GM12878 (cell line): ENCODE data around the gene DNAJB5. TPM values are rescaled to one million over a fixed set of nuclear protein-coding genes. Genes with fewer than 3 reads are reported as not detected.

Source experiments
- ATAC-seq: fragments of 200-7000 bp; cut with Tn5 transposase; 3 replicates; pipeline ENCODE4 v1.9.1; 2020; ENCODE audit warnings: mild to moderate bottlenecking, moderate library complexity
- BruUV-seq: library from RNA; stranded (reverse); fragments of 400-500 nt; replicated peaks from 2 replicates; lab custom pipeline; 2021; lab: Mats Ljungman, UMichigan
- CTCF ChIA-PET: fragments of 300-600 bp; sonication (Branson Sonifier 250); formaldehyde crosslinking; extraction: SDS; loops from one replicate; lab custom pipeline; 2021; ENCODE audit warnings: inconsistent platforms; lab: Yijun Ruan, JAX
- POLR2A ChIA-PET: fragments of 350-600 bp; formaldehyde crosslinking; extraction: SDS; loops from one replicate; lab custom pipeline; 2021; ENCODE audit warnings: inconsistent platforms; lab: Charles Lee
- RAD21 ChIA-PET: fragments of 300-600 bp; sonication (Branson Sonifier 250); formaldehyde crosslinking; loops from one replicate; lab custom pipeline; 2023; ENCODE audit warnings: antibody characterized with exemption; ENCODE audit not compliant: unreplicated experiment; lab: Charles Lee
- SMC1A ChIA-PET: fragments of 300-600 bp; sonication (Branson Sonifier 250); formaldehyde crosslinking; loops from one replicate; lab custom pipeline; 2023; ENCODE audit not compliant: unreplicated experiment, uncharacterized antibody; lab: Charles Lee
- DNase-seq: peaks from one replicate; pipeline ENCODE4 v3.0.0-alpha.2; 2011; ENCODE audit warnings: low read depth, low spot score
- FAIRE-seq: peaks from 3 replicates; lab custom pipeline; 2011; peaks lifted over from hg19 to GRCh38; lab: Jason Lieb, UNC
- H2AFZ ChIP-seq: 2 replicates; pipeline ENCODE4 v1.6.0; 2011; ENCODE audit warnings: low read depth, low read length, control low read depth; ENCODE audit not compliant: control insufficient read depth
- H3K27ac ChIP-seq: 2 replicates; pipeline ENCODE4 v1.5.1; 2011; ENCODE audit warnings: control low read depth; ENCODE audit not compliant: control insufficient read depth, insufficient read depth
- H3K27me3 ChIP-seq, 2 experiments: replicated peaks in 1 of 2; 2 replicates each; pipeline versions ENCODE4 v1.6.0 to v1.6.1; 2011; ENCODE audit warnings: low read length in 1 of 2; ENCODE audit not compliant: control insufficient read depth in 2 of 2, insufficient read depth in 2 of 2
- H3K36me3 ChIP-seq, 2 experiments: 2 replicates each; pipeline ENCODE4 v1.5.1; 2011; ENCODE audit warnings: low read length in 1 of 2; ENCODE audit not compliant: control insufficient read depth in 2 of 2, insufficient read depth in 2 of 2
- H3K4me1 ChIP-seq: 2 replicates; pipeline ENCODE4 v1.6.1; 2011; ENCODE audit warnings: mild to moderate bottlenecking, low read length, moderate library complexity, mixed read lengths; ENCODE audit not compliant: control insufficient read depth, insufficient read depth
- H3K4me2 ChIP-seq: 2 replicates; pipeline ENCODE4 v1.6.0; 2011; ENCODE audit warnings: control low read depth; ENCODE audit not compliant: control insufficient read depth, insufficient read depth
- H3K4me3 ChIP-seq: fragments of 200-600 bp; sonication (generic); 2 replicates; pipeline ENCODE4 v1.5.1; 2016
- H3K79me2 ChIP-seq: 2 replicates; pipeline ENCODE4 v1.6.0; 2011; ENCODE audit warnings: low read length; ENCODE audit not compliant: control insufficient read depth, insufficient read depth
- H3K9ac ChIP-seq: 2 replicates; pipeline ENCODE4 v1.8.0; 2011; ENCODE audit warnings: low read length, control low read depth, mixed read lengths; ENCODE audit not compliant: control insufficient read depth, insufficient read depth
- H3K9me3 ChIP-seq: replicated peaks from 3 replicates; pipeline ENCODE4 v1.5.1; 2011; ENCODE audit warnings: mild to moderate bottlenecking, low read length; ENCODE audit not compliant: control insufficient read depth, insufficient read depth
- H4K20me1 ChIP-seq: 2 replicates; pipeline ENCODE4 v1.6.0; 2011; ENCODE audit not compliant: control insufficient read depth, insufficient read depth
- EP300 ChIP-seq, 2 experiments: fragments of 150-350 bp in 1 of 2; IDR thresholded peaks; 2 replicates each; pipeline ENCODE4 v1.6.1; 2011 to 2012; ENCODE audit warnings: low read depth in 2 of 2, low read length in 2 of 2, borderline replicate concordance in 1 of 2, improper control_type of control experiment in 1 of 2, inconsistent platforms in 1 of 2; ENCODE audit not compliant: control insufficient read depth in 1 of 2
- FOXK2 ChIP-seq: fragments of 450-650 bp; IDR thresholded peaks from 2 replicates; pipeline ENCODE4 v1.6.1; 2017; ENCODE audit warnings: mild to moderate bottlenecking, moderate library complexity
- HDGF ChIP-seq: fragments of 450-650 bp; IDR thresholded peaks from 2 replicates; pipeline ENCODE4 v1.6.1; 2016; ENCODE audit warnings: antibody characterized with exemption
- MYC ChIP-seq: IDR thresholded peaks from 2 replicates; pipeline ENCODE4 v1.6.1; 2011; ENCODE audit warnings: mild to moderate bottlenecking, low read length, moderate library complexity, inconsistent platforms; ENCODE audit not compliant: insufficient read depth, insufficient replicate concordance, insufficient read length, severe bottlenecking
- NFXL1 ChIP-seq: fragments of 450-650 bp; IDR thresholded peaks from 2 replicates; pipeline ENCODE4 v1.6.1; 2017; ENCODE audit warnings: antibody characterized with exemption, mild to moderate bottlenecking, borderline replicate concordance
- NR2F1 ChIP-seq: fragments of 450-650 bp; conservative IDR thresholded peaks from 2 replicates; pipeline ENCODE4 v1.6.1; 2017; ENCODE audit warnings: mild to moderate bottlenecking
- TBL1XR1 ChIP-seq: IDR thresholded peaks from 2 replicates; pipeline ENCODE4 v1.6.1; 2012; ENCODE audit warnings: low read depth, low read length, improper control_type of control experiment
- WGBS: methylation state at CpG from one replicate; pipeline ENCODE4 v1.1.6; 2016; ENCODE audit warnings: low lambda C conversion rate; ENCODE audit not compliant: insufficient replicate concordance, insufficient coverage; ENCODE audit errors: missing lambda C conversion rate; 5-methylcytosine and 5-hydroxymethylcytosine counted together
- in situ Hi-C: fragments of 300-500 bp; cut with MboI; formaldehyde crosslinking; loops from 9 replicates; pipeline ENCODE4 v1.14.3; 2018; ENCODE audit warnings: mixed read lengths
- intact Hi-C: fragments of 100-400 bp; cut with micrococcal nuclease; formaldehyde crosslinking; loops from one replicate; pipeline ENCODE4 v1.14.2; 2022; ENCODE audit not compliant: unreplicated experiment
- polyA plus RNA-seq, 11 experiments: library from polyadenylated mRNA; depleted of rRNA in 4 of 11; unstranded in 6 of 11; stranded (reverse) in 5 of 11; fragments of >200 nt; fragmentation: Nextera tagmentation in 4 of 11; fragmentation: Illumina TruSeq in 1 of 11; extraction: Ambion mirVana in 4 of 11; extraction: Trizol in 1 of 11; gene quantifications; 1 replicate in 1 of 11; 2 replicates in 10 of 11; pipeline versions ENCODE4 v1.2.1 to v1.2.3, GENCODE V29; 2011 to 2016; ENCODE audit warnings: inconsistent platforms in 2 of 11, missing spikeins in 2 of 11, low read depth in 1 of 11
- total RNA-seq, 4 experiments: library from RNA; depleted of rRNA in 3 of 4; stranded (reverse); fragments of >200 nt in 3 of 4; fragmentation: Illumina TruSeq in 1 of 4; extraction: Trizol in 1 of 4; gene quantifications; 2 replicates each; pipeline versions ENCODE4 v1.2.1 to v1.2.3, GENCODE V29; 2013 to 2021
- TF ChIP-seq, protein P1 (sequence below): fragments of 450-650 bp; IDR thresholded peaks from 2 replicates; pipeline ENCODE4 v1.6.1; 2016; ENCODE audit warnings: mild to moderate bottlenecking, moderate library complexity, borderline replicate concordance
- TF ChIP-seq, protein P2 (sequence below): fragments of 450-650 bp; IDR thresholded peaks from 2 replicates; pipeline ENCODE4 v1.6.1; 2017; ENCODE audit warnings: mild to moderate bottlenecking
- TF ChIP-seq, protein P3 (sequence below): fragments of 450-650 bp; IDR thresholded peaks from 2 replicates; pipeline ENCODE4 v1.6.1; 2017; ENCODE audit warnings: low read depth, mild to moderate bottlenecking, moderate library complexity
- TF ChIP-seq, protein P4 (sequence below): fragments of 450-650 bp; IDR thresholded peaks from 2 replicates; pipeline ENCODE4 v1.6.1; 2017; ENCODE audit warnings: mild to moderate bottlenecking, moderate library complexity

DNAJB5 gene
- total and polyA plus RNA-seq, 10 of the 15 experiments (the other 5 are each of a cell fraction or from before 2014, with no cell fraction given): 0.92 to 13.3 (median 6.8) TPM

DNA sequence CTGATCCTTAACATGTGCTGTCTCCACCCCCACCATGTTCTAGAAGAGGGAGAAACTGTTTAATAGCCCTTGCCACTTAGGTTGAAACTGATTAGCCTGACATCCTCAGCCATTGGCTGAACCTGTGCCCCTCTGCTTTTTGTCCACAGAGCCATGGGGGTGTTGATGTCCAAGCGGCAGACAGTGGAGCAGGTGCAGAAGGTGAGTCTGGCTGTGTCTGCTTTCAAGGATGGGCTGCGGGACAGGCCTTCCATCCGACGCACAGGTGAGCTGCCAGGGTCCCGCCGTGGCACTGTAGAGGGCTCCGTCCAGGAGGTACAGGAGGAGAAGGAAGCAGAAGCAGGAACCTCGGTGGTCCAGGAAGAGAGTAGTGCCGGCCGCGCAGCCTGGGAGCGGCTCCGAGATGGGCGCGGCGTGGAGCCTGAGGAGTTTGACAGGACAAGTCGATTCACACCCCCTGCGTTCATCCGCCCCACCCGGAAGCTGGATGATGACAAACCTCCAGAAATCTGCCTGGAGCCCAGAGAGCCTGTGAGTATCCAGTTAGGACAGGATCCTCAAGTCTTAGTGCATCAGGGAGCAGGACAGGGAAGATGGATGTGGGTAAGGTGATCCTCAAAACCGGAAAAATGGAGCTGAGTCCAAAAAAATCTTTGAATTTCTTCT lies 18.3 kb upstream of the DNAJB5 start:
- Histone ChIP-seq H3K9me3 (no peaks in the 10 kb centered on the region), H3K36me3 (no peaks in the 10 kb centered on the region), H3K27ac (no peak overlapping the region), H3K4me1 (no peaks in the 10 kb centered on the region), H2AFZ (no peak overlapping the region), H3K27me3 (peaks cover 2 to 8% of the 10 kb centered on the region in 2 experiments), H3K4me2 (no peak overlapping the region), H4K20me1 (no peaks in the 10 kb centered on the region), H3K9ac (no peak overlapping the region), H3K79me2 (no peaks in the 10 kb centered on the region), H3K4me3 (no peak overlapping the region)
- DNase-seq (no peak), ATAC-seq (no peak), FAIRE-seq (no peak)
- POLR2A ChIA-PET: no interaction called here
- intact Hi-C loops (no loop called here), in situ Hi-C loops (no loop called here)
- BruUV-seq: no TSS peak
- RAD21 ChIA-PET: no interaction called here
- SMC1A ChIA-PET: no interaction called here
- 71% methylated on average over 21 of the region's 21 CpGs for WGBS
- TF ChIP-seq, protein P1, sequence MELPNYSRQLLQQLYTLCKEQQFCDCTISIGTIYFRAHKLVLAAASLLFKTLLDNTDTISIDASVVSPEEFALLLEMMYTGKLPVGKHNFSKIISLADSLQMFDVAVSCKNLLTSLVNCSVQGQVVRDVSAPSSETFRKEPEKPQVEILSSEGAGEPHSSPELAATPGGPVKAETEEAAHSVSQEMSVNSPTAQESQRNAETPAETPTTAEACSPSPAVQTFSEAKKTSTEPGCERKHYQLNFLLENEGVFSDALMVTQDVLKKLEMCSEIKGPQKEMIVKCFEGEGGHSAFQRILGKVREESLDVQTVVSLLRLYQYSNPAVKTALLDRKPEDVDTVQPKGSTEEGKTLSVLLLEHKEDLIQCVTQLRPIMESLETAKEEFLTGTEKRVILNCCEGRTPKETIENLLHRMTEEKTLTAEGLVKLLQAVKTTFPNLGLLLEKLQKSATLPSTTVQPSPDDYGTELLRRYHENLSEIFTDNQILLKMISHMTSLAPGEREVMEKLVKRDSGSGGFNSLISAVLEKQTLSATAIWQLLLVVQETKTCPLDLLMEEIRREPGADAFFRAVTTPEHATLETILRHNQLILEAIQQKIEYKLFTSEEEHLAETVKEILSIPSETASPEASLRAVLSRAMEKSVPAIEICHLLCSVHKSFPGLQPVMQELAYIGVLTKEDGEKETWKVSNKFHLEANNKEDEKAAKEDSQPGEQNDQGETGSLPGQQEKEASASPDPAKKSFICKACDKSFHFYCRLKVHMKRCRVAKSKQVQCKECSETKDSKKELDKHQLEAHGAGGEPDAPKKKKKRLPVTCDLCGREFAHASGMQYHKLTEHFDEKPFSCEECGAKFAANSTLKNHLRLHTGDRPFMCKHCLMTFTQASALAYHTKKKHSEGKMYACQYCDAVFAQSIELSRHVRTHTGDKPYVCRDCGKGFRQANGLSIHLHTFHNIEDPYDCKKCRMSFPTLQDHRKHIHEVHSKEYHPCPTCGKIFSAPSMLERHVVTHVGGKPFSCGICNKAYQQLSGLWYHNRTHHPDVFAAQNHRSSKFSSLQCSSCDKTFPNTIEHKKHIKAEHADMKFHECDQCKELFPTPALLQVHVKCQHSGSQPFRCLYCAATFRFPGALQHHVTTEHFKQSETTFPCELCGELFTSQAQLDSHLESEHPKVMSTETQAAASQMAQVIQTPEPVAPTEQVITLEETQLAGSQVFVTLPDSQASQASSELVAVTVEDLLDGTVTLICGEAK: no peak
- TF ChIP-seq TBL1XR1 (no peak), MYC (no peak), FOXK2 (no peak), NR2F1 (no peak), NFXL1 (no peak), EP300 (IDR thresholded peaks at IDR 0.05; ENCODE audit: borderline replicate concordance in 1 of 2, control insufficient read depth in 1 of 2, low read depth in 2 of 2, low read length in 2 of 2) (no peak), HDGF (no peak)
- TF ChIP-seq, protein P2, sequence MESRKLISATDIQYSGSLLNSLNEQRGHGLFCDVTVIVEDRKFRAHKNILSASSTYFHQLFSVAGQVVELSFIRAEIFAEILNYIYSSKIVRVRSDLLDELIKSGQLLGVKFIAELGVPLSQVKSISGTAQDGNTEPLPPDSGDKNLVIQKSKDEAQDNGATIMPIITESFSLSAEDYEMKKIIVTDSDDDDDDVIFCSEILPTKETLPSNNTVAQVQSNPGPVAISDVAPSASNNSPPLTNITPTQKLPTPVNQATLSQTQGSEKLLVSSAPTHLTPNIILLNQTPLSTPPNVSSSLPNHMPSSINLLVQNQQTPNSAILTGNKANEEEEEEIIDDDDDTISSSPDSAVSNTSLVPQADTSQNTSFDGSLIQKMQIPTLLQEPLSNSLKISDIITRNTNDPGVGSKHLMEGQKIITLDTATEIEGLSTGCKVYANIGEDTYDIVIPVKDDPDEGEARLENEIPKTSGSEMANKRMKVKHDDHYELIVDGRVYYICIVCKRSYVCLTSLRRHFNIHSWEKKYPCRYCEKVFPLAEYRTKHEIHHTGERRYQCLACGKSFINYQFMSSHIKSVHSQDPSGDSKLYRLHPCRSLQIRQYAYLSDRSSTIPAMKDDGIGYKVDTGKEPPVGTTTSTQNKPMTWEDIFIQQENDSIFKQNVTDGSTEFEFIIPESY: no peak
- TF ChIP-seq, protein P3, sequence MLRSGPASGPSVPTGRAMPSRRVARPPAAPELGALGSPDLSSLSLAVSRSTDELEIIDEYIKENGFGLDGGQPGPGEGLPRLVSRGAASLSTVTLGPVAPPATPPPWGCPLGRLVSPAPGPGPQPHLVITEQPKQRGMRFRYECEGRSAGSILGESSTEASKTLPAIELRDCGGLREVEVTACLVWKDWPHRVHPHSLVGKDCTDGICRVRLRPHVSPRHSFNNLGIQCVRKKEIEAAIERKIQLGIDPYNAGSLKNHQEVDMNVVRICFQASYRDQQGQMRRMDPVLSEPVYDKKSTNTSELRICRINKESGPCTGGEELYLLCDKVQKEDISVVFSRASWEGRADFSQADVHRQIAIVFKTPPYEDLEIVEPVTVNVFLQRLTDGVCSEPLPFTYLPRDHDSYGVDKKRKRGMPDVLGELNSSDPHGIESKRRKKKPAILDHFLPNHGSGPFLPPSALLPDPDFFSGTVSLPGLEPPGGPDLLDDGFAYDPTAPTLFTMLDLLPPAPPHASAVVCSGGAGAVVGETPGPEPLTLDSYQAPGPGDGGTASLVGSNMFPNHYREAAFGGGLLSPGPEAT: no peak
- TF ChIP-seq, protein P4, sequence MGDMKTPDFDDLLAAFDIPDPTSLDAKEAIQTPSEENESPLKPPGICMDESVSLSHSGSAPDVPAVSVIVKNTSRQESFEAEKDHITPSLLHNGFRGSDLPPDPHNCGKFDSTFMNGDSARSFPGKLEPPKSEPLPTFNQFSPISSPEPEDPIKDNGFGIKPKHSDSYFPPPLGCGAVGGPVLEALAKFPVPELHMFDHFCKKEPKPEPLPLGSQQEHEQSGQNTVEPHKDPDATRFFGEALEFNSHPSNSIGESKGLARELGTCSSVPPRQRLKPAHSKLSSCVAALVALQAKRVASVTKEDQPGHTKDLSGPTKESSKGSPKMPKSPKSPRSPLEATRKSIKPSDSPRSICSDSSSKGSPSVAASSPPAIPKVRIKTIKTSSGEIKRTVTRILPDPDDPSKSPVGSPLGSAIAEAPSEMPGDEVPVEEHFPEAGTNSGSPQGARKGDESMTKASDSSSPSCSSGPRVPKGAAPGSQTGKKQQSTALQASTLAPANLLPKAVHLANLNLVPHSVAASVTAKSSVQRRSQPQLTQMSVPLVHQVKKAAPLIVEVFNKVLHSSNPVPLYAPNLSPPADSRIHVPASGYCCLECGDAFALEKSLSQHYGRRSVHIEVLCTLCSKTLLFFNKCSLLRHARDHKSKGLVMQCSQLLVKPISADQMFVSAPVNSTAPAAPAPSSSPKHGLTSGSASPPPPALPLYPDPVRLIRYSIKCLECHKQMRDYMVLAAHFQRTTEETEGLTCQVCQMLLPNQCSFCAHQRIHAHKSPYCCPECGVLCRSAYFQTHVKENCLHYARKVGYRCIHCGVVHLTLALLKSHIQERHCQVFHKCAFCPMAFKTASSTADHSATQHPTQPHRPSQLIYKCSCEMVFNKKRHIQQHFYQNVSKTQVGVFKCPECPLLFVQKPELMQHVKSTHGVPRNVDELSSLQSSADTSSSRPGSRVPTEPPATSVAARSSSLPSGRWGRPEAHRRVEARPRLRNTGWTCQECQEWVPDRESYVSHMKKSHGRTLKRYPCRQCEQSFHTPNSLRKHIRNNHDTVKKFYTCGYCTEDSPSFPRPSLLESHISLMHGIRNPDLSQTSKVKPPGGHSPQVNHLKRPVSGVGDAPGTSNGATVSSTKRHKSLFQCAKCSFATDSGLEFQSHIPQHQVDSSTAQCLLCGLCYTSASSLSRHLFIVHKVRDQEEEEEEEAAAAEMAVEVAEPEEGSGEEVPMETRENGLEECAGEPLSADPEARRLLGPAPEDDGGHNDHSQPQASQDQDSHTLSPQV: no peak
- CTCF ChIA-PET: interaction anchor here (2.1 kb wide), 1 partner anchor 13 kb away, joined by 5 read pairs; no protein-coding TSS in a partner anchor
